GM04503 (cell line): ENCODE data around the gene ZDHHC20.
"Not testable (repeated sequence)": the region's sequence is repeated elsewhere in the genome, so short reads cannot be mapped to it uniquely, and the experiment has no call there.

Source experiments
- DNase-seq: peaks from one replicate; pipeline ENCODE4 v3.0.0-alpha.2; 2012; ENCODE audit warnings: low read depth

Gene ZDHHC20

DNA sequence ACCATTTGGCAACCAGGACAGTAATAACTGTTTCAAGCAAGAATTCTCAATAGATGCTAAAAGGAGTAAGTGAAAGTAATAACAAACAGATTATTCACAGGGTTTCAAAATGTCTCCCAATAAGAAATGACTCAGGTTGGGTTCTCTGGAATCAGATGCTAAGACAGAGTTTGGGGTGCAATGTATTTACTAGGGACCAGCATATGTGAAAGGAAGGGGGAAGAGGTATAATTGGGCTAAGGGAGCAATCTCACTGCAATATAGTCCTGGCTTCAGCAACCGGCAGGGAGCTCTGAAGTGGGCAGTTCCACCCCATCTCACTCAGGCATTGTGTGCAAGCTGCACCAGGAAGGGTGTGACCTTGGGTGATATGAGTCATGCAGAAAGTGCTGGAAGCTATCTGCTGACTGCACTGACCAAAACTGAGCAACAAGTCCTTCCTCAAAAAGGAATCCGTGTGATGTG, 23.4 kb downstream of the ZDHHC20 start:
- DNase-seq, result peak; percentile 65

DNA sequence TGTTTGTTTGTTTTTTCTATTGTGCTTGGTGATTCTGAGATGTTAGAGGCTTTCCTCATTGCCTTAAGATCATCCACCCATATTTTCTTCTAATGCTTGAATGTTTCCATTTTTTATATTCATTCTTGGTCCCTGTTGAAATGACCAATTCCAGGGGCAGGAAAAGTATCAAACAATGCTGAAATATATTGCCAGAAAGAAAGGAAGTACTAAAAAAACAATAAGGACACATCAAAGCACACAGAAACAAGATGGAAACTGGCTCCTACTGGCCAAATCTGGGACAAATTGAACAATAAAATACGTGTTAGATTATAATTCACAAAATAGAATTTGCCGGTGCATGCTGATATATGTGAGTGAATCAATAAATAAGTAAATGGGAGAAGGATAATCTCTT, 23.9 kb downstream of the ZDHHC20 start:
- no peak for DNase-seq

DNA sequence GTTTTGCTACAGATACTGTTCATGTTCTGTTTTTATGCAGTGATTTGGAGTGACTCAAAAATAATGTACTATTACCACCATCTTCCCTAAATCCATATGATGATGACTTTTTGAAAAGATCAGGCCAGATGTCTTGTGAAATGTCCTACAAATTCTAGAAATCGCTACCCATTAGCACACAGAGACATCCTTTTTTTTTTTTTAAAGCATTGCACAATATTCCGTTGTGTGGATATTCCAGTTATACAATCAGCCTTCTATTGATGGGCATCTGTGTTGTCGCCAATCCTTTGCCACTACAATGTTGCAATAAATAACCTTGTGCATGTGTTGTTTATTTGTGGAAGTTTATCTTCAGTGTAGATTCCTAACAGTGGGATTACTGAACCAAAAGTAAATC, 24.5 kb downstream of the ZDHHC20 start:
- DNase-seq, result no peak

DNA sequence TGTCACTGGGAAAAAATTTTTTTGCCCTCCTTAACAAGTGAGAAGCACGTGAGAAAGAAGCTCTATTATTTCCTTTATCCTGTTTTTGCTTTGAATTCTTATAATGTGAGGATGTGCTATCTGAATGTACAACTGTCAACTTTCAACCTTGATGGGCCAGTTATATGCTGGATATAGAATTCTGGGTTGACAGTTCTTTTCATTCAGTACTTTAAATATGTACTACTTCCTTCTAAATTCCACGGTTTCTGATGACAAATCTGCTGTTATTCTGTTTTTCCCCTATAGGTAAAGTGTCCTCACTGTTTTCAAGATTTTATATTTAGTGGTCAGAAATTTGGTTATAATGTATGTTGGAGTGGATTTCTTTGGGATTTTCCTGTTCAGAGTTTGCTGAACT, 29.9 kb downstream of the ZDHHC20 start:
- no peak for DNase-seq

DNA sequence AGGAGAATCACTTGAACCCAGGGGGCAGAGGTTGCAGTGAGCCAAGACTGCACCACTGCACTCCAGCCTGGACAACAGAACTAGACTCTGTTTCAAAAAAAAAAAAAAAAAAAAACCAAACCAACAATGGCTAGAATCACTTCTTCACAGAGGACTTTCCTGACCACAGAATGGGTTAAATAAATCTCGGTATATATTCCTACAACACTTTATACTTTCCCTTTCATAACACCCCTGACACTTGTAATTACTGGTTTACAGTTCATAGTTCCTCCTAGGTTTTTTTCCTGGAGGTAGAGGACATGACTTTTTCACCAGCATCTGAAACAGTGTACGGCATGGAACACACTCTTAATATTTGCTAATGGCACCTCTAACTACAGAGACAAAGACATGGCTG, 31.4 kb downstream of the ZDHHC20 start:
- no peak for DNase-seq

DNA sequence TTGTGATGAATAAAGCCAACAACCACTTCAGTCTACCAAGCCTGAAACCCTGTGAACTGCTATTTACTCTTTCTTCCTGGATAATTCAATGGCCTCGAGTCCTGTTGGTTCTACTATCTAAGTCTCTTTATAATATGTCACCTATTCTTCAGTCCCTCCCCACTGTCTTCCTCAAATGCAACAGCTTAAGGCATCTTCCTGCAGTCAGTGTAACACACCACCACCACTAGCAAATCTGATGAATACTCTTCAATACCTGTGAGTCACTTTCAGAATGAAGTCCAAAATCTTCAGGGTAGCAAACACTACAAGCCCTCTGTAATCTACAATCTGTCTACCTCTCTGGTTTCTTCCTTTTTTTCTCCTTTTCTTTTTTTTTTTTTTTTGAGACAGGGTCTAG, 32.9 kb downstream of the ZDHHC20 start:
- DNase-seq, result no peak

DNA sequence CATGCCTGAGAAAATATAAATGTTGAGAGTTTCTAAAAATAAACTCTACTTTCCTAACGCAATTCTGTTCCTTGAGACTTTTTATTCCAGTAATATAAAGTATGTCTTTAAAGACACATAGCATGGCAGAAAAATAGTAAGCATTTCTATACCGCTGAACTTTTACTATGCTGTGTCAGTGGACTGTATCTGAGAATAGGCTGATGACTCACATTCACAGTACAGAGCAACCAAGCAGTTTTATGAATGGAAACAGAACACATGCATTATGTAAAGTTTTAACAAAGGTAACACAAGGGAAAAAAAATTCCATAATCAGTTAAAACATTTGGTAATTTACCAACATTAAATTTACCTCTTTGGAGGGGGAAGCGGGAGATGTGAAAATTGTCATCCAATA, 38.4 kb downstream of the ZDHHC20 start:
- no peak for DNase-seq

DNA sequence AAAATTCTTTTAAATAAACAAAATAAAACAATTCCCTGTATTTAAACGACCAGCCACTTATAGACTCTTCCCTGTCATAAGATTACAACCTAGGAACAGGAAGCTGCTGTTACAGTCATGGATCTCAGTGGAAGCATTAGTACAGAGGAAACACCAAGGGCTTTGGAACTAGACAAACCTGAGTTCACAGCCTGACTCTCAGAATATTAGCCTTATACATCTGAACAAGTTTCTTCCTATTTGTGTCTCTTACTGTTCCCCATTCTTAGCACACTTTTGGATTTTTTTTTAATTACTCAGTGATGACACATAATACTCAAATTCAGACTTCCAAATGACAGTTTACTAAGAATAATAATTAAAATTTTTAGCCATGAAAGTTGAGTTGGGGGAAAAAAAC, 46.1 kb downstream of the ZDHHC20 start:
- DNase-seq, result no peak

DNA sequence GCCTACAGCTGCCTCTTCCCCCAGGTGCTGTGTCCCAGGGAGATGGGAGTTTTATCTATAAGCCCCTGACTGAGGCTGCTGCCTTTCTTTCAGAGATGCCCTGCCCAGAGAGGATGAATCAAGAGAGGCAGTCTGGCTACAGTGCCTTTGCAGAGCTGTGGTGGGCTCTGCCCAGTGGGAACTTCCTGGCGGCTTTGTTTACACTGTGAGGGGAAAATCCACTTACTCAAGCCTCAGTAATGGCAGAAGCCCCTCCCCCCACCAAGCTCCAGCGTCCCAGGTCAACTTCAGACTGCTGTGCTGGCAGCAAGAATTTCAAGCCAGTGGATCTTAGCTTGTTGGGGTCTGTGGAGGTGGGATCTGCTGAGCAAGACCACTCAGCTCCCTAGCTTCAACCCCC, 48.6 kb downstream of the ZDHHC20 start:
- DNase-seq, result not testable (repeated sequence)

DNA sequence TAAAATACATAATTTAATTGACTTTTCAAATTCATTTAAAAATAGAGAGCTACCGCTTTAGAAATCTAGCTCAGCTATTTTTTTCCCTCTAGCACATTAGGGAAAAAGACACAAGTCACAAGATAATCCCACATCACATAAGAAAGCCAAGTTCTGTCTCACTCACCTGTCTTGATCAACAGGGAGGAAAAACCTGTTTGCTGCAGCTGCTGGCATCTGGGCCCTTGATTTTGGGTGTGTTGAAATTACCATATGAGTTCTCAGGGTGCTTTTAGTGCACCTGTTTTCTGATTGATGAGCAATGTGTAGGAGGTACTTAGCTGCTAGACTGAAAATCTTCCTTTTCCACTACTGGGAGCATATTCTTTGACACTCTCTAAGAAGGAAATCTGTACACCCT, 53.8 kb downstream of the ZDHHC20 start:
- DNase-seq, result no peak

DNA sequence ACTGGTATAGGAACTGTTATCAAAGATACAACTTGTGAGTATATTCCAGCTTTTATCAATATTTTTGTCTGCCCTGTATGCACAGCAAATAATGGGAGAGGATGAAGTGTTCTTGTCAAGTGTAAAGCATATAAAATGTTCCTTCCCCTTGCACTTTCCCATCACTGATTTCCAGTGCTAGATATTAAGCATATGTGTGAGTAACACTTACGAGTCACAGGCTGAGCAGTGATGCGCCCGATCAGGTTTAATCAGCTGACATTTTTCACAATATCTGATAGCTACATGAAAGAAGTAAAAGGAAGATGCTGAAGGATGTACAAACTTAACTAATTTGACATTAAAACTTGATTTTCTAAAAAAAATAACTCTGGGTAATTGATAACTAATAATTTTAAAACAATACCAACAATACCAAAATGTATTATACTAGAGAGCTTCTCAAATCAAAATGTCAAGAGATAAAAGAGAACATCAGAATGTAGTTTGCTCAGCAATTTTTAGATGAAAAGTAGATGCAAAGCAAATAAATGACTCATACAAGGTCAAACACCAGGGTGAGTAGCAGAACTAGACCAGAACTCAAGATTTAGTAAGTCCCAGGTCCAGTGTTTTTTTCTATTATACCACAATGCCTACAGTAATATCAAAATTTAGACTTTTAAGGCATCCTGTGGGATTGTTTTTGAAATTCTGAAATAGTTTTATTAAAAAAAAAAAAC, 56.4 kb downstream of the ZDHHC20 start:
- no peak for DNase-seq

DNA sequence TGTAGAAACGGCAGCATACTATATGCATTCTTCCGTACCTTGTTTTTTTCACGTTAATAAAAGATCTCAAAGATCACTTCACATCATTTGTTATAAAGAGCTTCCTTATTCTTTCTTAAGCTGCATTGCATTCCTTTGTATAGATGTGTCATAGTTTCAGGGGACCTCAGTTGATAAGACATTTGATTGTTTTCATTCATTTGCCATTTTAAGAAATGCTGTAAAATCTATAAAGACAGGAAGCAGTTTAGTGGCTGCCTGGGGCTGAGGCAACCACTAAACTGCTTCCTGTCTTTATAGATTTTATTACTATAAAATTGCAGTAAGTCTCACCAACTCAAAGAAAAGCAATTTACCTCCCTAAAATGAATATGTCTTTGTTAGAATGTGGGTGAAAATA, 59.4 kb downstream of the ZDHHC20 start:
- no peak for DNase-seq

DNA sequence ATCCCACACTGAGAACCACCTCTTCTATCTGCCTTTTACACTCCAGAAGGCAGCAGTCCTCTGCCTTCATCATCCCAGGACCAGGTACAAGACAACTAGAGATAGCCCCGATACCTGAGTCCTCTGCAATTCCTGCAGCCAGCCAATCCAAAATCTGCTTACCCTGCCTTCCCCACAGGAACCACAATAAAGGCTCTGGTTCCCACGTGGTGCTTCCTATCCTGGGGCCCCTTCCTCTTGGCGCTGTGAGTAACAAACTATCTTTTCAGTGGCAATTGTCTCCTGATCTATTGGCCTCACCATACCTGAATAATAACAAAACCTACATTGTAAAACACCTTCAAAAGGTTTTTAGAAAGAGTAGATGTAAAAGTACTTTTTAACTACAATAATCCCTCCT, 63.1 kb downstream of the ZDHHC20 start:
- no peak for DNase-seq

DNA sequence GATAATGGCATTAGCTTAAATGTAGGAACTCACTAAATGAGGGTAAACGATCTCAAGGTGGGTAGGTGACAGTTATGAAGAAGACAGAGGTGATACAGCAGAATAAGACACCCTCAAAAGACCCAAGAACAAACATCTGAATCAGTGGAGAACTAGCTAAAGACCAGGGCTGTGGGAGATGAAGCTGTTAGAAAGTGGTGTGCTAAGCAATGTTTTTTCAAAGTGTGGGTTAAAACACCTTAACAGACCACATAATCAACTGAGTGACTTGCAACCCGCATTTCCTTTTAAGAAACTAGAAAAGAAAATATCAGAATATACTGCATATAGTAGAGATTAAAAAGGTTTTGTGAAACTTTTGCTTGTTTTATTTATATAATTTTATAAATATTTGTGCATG, 70.0 kb downstream of the ZDHHC20 start:
- no peak for DNase-seq

DNA sequence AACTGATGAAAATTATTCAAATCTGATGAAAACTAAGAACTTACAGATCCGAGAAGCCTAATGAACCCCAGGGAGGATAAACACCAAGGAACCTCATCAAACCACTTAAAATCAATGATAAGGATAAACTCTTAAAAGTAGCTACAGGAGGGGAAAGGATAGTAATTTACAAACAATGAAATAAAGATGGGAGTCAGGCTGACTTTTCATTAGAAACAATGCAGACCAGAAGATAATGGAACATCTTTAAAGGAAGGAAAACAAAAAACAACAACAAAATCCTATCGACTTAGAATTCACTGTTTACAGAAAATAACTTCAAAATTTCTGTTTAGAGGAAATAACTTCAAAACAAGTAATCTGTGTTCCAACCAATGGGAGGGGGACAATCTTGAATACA, 73.4 kb downstream of the ZDHHC20 start:
- no peak for DNase-seq

DNA sequence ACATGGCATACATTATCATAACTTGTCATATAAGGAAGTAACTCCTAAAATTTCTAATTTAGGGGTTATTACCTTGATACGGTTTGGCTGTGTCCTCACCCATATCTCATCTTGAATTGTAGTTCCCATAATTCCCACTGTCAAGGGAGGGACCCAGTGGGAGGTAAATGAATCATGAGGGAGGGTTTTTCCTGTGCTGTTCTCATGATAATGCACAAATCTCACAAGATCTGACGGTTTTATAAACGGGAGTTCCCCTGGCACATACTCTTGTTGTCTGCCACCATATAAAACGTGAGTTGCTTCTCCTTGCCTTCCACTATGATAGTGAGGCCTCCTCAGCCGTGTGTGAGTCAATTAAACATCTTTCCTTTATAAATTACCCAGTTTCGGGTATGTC, 76.0 kb downstream of the ZDHHC20 start:
- no peak for DNase-seq

DNA sequence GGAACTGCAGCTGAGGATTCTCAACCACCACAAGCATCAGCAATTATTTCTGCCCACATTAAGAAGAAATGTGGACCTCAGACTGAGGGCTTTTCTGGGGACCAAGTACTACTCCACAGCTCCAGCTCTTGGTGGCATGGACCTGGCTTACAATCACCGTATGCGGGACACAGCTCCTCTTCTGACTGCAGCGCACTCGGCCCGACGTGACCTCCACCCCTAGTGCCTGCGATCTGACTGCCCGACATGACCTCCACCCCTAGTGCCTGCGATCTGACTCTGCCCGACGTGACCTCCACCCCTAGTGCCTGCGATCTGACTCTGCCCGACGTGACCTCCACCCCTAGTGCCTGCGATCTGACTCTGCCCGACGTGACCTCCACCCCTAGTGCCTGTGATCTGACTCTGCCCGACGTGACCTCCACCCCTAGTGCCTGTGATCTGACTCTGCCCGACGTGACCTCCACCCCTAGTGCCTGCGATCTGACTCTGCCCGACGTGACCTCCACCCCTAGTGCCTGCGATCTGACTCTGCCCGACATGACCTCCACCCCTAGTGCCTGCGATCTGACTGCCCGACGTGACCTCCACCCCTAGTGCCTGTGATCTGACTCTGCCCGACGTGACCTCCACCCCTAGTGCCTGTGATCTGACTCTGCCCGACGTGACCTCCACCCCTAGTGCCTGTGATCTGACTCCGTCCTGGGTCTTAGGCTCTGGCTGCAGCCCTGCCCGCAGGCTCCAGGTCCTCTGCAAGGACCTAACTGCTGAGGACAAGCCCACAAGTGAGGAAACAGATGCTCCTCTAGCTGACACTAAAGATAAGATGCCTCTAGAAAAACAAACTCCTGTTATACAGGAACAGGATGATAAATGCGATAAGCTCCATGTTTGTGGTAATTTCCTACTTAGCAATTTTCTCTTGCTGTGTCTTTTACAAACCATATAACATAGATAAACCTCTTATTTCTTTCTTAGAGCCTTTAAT, 81.8 kb downstream of the ZDHHC20 start:
- not testable (repeated sequence) for DNase-seq

DNA sequence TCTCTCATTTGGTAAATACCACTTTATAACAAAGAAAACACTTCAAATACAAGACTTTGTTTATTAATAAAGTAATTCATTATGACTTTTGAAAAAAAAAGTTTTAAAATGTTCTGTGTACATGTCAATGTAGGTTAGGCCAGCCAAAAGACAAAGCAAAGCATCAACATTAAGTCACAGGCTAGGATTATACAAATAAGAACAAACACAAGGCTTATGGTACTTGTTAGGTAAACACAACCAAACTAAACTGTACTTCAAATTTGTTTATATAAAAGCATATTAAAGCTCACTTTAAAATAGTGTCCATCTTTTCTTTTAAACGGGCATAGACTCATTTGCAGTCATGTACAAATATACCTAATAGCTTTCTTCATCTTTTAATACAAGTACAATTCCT, 86.6 kb downstream of the ZDHHC20 start:
- DNase-seq, result no peak

DNA sequence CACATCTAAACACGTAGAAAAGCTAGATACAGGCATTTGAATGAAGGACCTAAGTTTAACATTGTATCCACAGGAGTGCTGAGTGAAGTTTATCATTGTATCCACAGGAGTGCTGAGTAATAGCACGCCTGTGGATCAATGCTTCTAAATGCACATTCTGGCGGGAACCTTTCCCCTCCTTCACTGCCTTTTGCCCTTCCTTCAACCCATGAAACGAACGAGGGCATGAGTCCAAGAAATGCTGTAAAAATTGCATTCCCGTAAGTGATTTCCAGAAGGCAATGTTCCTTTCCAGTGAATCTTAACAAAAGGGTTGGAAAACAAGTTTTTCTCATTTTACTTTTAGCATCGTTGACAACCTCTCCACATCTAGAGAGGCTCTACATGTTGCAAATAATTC, 88.1 kb downstream of the ZDHHC20 start:
- DNase-seq, result no peak

DNA sequence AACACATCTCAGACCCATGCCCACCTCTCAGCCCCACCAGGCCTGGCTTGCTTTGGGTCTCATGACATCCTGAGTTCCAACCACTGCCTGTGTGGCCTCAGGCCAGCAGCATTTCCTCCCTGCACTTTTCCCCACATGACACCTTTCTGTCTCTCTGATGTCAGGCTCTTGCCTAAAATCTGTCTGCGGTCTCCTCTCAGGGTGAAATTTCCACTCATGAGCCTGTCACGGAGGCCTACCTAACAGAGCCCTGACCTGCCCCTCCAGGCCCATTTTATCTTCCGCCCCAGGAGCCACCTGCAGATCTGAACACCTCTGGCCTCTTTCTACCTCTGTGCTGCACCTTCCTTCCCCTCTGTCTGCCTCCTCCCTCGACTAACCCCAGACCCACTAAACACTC, 93.5 kb downstream of the ZDHHC20 start:
- DNase-seq, result no peak

DNA sequence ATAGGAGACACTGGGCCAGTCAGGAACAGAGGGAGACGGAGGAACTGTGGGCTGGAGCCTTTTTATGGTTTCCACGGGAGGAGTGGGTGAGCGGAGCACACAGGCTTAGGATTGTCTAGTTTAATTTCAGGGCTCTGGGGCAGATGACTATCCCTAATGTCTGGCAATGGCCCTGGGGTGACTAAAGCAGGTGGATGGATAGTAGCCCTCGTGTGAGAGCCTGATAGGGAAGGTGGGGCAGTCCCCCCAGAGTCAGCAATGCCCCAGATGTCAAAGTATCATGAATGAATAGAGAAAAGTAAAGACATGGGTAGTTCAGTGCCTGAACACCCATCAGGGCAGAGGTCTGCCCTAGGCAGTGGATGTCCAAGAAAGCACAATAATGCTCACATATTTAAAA, 94.2 kb downstream of the ZDHHC20 start:
- no peak for DNase-seq

DNA sequence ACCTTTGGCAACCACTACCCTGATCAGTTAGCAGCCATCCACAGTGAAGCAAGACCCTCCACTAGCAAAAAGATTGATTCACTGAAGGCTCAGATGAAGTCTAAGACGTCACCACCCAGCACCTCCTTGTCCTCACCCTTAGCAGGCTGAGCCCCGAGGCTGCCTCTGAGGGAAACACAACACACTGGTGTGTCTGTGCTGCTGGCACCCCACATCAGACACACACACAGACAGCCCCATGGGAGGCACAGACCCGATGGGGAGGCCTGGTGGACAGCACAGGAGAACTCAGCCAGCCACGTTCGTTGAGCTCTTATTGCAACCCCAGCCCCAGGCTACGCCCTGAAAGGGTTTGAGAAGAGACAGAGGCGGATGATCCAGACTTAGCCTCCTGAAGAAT, 94.7 kb downstream of the ZDHHC20 start:
- no peak for DNase-seq

DNA sequence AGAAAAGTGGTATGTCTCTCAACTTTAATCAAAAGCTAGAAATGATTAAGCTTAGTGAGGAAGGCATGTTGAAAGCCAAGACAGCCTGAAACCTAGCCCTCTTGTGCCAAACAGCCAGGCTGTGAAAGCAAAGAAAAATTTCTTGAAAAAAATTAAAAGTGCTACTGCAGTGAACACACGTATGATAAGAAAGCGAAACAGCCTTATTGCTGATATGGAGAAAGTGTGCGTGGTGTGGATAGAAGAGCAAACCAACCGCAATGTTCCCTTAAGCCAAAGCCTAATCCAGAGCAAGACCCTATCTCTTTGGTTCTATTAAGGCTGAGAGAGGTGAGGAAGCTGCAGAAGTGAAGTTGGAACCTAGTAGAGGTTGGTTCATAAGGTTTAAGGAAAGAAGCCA, 96.4 kb downstream of the ZDHHC20 start:
- no peak for DNase-seq
